Activated CD8-positive, alpha-beta memory T cell treated with anti-CD3 and anti-CD28 coated beads, Interleukin-2, amount 50 U/mL, for 1 hour (primary cell): ENCODE data around the gene PARN.
"Not testable (repeated sequence)": the region's sequence is repeated elsewhere in the genome, so short reads cannot be mapped to it uniquely, and the experiment has no call there.

Experiments
- DNase-seq: peaks from one replicate; pipeline ENCODE4 v3.0.0-alpha.2; 2020; ENCODE audit errors: extremely low read depth

The PARN gene

GRCh38 chr16:14632693-14633569, 2.9 kb upstream of the PARN start, which contains the start of gene BFAR:
Gene BFAR, plus strand, starts transcription at chr16:14632951. Its CDS starts 11,396 bp downstream, at chr16:14644347.
- DNase-seq = peak; percentile 96

- not testable (repeated sequence) for DNase-seq
Observed at GRCh38 chr16:14630620-14631330, 715 bp upstream of the PARN start.

- DNase-seq = no peak
Observed at GRCh38 chr16:14629612-14629918, 495 bp downstream of the PARN start.

- no peak for DNase-seq
Observed at GRCh38 chr16:14628806-14629611, 1.1 kb downstream of the PARN start.

GRCh38 chr16:14627078-14627477, 3.0 kb downstream of the PARN start:
- no peak for DNase-seq

GRCh38 chr16:14618566-14618965, 11.5 kb downstream of the PARN start:
- DNase-seq = no peak

- no peak for DNase-seq
Observed at GRCh38 chr16:14616280-14616679, 13.8 kb downstream of the PARN start.

- DNase-seq = no peak
Observed at GRCh38 chr16:14613991-14614390, 16.1 kb downstream of the PARN start.

- DNase-seq = no peak
Observed at GRCh38 chr16:14611660-14612059, 18.4 kb downstream of the PARN start.

GRCh38 chr16:14609716-14610115, 20.3 kb downstream of the PARN start:
- DNase-seq = no peak

- DNase-seq = no peak
Observed at GRCh38 chr16:14608604-14609003, 21.5 kb downstream of the PARN start.

- no peak for DNase-seq
Observed at GRCh38 chr16:14608111-14608566, 21.9 kb downstream of the PARN start.

- no peak for DNase-seq
Observed at GRCh38 chr16:14606102-14606501, 24.0 kb downstream of the PARN start.

GRCh38 chr16:14602443-14602963, 27.6 kb downstream of the PARN start:
- DNase-seq = no peak

GRCh38 chr16:14600164-14600563, 29.9 kb downstream of the PARN start:
- no peak for DNase-seq

- DNase-seq = no peak
Observed at GRCh38 chr16:14586637-14587305, 43.3 kb downstream of the PARN start.

GRCh38 chr16:14585287-14585686, 44.8 kb downstream of the PARN start:
- DNase-seq = no peak

- DNase-seq = not testable (repeated sequence)
Observed at GRCh38 chr16:14580926-14581325, 49.1 kb downstream of the PARN start.

GRCh38 chr16:14579266-14579665, 50.8 kb downstream of the PARN start:
- no peak for DNase-seq

- DNase-seq = no peak
Observed at GRCh38 chr16:14576532-14576931, 53.5 kb downstream of the PARN start.

- no peak for DNase-seq
Observed at GRCh38 chr16:14576069-14576468, 54.0 kb downstream of the PARN start.
